HG02798 (cell line): ENCODE data around the gene CCDC178.

Source experiments
- ATAC-seq: cut with Tn5 transposase; IDR thresholded peaks from one replicate; pipeline ENCODE4 v1.9.1; 2021; ENCODE audit warnings: mild to moderate bottlenecking; ENCODE audit not compliant: unreplicated experiment, poor library complexity

CCDC178 gene

GRCh38 chr18:33135951-33136660 lies 304.4 kb downstream of the CCDC178 start:
- ATAC-seq, result no peak

DNA sequence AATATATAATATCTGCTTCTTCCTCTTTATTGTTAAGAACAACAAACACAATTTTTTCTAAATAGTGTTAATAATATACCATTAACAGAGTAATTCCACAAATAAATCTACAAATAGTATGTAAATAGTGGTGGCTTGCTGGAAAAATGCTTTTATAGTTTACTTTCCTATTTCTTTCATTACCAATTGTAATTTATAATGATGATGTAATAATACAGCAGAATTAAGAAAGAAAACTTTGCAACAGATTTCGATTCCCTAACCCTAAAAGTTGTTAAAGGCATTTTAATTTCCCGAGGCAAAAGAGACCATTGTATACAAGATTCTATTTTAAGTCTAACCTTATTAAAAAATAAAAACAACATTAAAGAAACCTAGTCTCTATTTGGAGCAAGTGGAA lies 307.9 kb downstream of the CCDC178 start:
- no peak for ATAC-seq

GRCh38 chr18:33128581-33128980 lies 311.9 kb downstream of the CCDC178 start:
- no peak for ATAC-seq

- ATAC-seq, result no peak
Observed at GRCh38 chr18:33123862-33124518, 316.5 kb downstream of the CCDC178 start.

DNA sequence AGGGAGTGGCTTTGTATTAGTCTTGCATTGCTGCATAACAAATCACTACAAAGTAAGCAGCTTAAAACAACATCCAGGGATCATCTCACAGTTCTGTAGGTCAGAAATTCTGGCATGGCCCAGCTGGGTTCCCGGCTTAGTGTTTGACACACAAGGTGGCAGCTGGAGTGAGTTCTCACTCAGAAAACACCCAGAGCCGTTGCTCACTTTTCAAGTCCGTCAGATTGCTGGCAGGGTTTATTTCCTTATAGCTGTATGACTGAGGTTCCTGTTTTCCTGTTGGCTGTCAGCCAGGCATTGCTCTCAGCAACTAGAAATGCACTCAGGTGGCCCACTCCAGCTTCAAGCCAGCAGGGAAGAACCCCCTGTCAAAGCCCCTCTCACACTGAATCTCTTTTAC lies 324.1 kb downstream of the CCDC178 start:
- no peak for ATAC-seq

GRCh38 chr18:33115917-33116316 lies 324.6 kb downstream of the CCDC178 start:
- ATAC-seq, result no peak

- no peak for ATAC-seq
Observed at GRCh38 chr18:33115476-33115875, 325.0 kb downstream of the CCDC178 start.

- ATAC-seq, result no peak
Observed at GRCh38 chr18:33114749-33115148, 325.8 kb downstream of the CCDC178 start.

- no peak for ATAC-seq
Observed at GRCh38 chr18:33113416-33113815, 327.1 kb downstream of the CCDC178 start.

- no peak for ATAC-seq
Observed at GRCh38 chr18:33107511-33107910, 333.0 kb downstream of the CCDC178 start.

DNA sequence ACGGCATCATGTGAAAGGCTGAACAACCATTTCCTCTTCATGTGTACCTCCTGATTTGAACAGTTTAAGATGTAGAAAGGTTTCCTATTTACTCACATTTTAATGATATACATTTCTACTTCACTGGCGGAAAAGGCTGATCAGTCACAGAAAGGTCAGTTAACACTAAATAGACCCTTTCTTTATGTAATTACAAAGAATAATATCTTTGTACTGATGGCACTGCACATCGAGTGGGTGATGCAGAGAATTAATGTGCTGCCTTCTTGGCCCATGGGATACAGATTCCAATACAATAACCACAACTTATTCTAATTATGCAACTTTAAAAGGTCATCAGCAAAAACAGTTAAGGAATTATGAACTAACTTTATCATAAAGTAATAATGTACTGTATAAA lies 339.2 kb downstream of the CCDC178 start:
- no peak for ATAC-seq

DNA sequence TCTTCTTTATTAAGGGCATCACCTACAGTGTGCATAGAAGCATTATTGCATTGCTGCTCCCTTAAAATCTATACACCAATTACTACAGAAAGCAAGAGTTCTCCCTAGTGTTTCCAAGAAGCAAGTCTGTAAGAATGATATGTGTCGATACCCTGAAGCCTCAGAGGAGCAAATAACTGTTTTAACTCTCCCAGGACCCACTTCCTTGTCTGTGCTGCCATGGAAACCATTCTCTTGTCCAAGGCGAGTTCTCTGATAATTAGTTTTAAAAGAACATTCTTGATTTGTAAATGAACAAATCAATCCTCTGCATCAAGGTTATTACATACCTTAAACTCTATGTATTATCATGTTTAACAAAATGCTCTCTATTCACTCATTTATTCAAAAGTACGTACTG lies 340.9 kb downstream of the CCDC178 start:
- ATAC-seq, result no peak

- no peak for ATAC-seq
Observed at GRCh38 chr18:33097126-33097525, 343.4 kb downstream of the CCDC178 start.

GRCh38 chr18:33090461-33090860 lies 350.1 kb downstream of the CCDC178 start:
- no peak for ATAC-seq

- ATAC-seq, result no peak
Observed at GRCh38 chr18:33076601-33077000, 363.9 kb downstream of the CCDC178 start.

GRCh38 chr18:33074125-33074524 lies 366.4 kb downstream of the CCDC178 start:
- ATAC-seq, result no peak

GRCh38 chr18:33062834-33063364 lies 377.6 kb downstream of the CCDC178 start:
- no peak for ATAC-seq

GRCh38 chr18:33052886-33053285 lies 387.6 kb downstream of the CCDC178 start:
- ATAC-seq, result no peak

- no peak for ATAC-seq
Observed at GRCh38 chr18:33051407-33051806, 389.1 kb downstream of the CCDC178 start.

- ATAC-seq, result no peak
Observed at GRCh38 chr18:33040213-33040612, 400.3 kb downstream of the CCDC178 start.

- ATAC-seq, result no peak
Observed at GRCh38 chr18:33034945-33035344, 405.6 kb downstream of the CCDC178 start.

DNA sequence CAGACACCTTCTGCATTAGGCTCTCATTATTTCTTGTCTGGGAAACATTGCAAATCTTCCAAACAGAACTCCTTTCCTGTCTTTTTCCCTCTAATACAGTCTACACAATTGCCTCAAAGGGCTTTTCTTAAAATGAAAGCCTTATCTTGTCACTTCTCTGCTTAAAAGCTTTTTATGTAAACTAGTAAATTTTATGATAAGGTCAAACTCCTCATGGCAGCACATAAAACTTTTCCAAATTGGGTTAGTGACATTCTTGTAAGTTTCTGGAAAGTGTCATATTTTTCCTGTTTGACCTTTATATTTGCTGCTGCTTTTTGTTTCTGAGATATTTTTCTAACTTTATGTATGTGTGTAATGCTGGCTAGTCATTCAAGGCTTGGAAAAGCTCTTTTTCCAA lies 406.3 kb downstream of the CCDC178 start:
- no peak for ATAC-seq
